GM19455 (cell line): Measurements from ENCODE around the gene SLC38A10.
A peak's percentile ranks its signal among the peaks of the same experiment; 100 is the strongest.

Experiments used
- ATAC-seq: cut with Tn5 transposase; IDR thresholded peaks from one replicate; pipeline ENCODE4 v1.9.1; 2021; ENCODE audit not compliant: unreplicated experiment

The SLC38A10 gene

DNA sequence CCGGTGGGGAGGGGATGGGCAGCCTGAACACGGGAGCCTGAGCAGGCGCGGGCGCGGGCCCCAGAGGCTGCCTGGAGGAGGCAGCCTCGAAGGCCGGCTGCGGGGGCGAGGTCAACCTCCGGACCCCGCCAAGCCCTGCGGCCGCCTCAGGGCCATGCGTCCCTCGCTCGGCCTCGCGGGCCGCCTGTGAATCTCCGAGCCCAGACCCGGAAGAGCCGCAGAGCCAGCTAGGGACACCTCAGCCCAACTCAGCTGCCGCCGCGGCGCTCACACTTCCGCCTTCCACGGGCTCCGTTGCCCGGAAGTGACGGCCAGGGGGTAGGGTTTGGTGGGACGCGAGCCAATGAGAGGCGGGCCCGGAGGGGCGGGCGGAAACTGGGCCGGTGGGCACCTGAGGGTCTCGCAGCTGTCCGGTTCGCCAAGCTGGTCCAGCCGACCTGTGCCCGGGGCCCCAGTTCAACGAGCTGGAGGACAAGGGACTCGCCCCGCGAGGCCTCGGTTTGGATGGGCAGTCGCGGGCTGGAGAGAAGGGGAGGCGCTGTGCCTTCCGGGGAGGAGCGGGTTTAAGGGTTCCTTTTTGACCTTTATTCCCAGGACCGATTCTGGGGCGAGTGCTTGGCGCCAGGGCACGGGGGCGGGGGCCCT, at the start of gene SLC38A10:
Gene SLC38A10, minus strand, starts transcription at position 277 of the 645 bp plus-strand sequence. CDS start 386 bp downstream, outside the sequence.
- ATAC-seq: peak; percentile 81

DNA sequence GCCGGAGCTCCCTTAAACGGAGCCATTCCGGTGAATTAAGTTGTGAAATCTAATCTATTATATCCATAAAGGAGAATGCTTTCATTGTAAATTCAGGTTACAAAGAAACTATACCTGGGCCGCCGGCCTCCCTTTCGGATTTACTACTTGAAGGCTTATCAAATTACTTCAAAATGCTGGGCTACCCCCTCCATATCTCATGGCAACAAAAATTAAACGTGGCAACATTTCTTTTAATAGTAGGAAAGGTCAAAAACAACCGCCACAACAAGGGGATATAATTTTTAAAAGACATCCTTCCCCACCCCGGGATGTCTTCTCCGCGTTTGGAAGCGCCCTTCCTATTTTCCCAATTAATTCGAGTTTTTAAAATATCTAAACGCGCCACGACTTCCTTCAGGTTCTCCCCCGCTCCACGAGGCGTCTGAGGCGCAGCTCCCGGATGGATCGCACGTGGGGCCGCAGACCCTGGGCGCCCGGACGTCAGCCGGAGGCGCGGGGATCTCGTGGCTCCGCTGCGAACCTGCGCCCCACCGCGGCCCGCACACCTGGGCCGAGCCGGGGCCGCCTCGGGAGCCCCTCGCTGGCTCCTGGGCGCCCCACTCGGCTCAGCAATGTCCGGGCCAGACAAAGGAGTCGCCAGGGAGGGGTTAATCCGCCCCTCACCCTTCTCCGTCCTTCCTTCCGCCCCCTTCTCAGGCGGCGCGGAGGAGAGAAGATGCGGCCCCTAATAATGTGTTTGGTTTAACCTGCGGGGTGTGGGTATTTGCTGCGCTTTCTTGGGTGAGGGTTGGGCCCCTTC, 47.4 kb upstream of the SLC38A10 start:
- ATAC-seq: no peak

DNA sequence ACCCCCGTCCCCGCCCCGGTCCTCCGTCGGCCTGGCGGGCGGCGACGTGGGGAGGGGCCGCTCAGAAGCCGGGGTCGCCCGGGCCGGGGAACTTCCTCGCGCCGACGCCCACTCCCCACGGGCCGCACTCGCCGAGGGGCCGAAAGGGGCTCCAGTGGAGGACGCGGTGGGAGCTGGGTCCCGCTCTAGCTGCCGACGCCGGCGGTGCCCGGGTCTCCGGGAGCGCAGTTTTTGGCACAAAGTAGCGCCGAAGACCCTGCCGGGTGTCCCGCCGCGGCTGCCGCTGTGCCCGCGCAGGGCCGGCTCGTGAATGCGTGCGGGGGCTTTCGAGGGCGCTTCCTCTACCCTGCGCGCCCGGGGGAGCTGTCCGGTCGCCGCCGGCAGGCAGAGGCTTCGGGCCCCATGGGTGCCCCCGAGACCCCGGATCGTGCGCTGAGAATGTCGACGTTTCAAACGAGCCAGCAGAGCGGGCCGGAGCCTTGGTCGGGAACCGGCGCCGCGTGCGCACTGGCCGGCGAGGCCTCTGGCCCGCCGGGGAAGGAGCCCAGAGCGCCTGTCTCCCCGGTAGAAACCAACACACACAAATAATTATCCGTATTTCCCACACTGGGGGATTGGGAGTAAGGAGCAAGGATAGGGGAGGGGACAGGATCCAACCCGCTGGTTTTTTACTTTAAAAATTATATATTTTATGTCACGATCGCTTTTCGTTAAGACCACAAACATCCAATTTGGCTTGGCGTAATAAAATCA, 46.6 kb upstream of the SLC38A10 start:
- no peak for ATAC-seq

DNA sequence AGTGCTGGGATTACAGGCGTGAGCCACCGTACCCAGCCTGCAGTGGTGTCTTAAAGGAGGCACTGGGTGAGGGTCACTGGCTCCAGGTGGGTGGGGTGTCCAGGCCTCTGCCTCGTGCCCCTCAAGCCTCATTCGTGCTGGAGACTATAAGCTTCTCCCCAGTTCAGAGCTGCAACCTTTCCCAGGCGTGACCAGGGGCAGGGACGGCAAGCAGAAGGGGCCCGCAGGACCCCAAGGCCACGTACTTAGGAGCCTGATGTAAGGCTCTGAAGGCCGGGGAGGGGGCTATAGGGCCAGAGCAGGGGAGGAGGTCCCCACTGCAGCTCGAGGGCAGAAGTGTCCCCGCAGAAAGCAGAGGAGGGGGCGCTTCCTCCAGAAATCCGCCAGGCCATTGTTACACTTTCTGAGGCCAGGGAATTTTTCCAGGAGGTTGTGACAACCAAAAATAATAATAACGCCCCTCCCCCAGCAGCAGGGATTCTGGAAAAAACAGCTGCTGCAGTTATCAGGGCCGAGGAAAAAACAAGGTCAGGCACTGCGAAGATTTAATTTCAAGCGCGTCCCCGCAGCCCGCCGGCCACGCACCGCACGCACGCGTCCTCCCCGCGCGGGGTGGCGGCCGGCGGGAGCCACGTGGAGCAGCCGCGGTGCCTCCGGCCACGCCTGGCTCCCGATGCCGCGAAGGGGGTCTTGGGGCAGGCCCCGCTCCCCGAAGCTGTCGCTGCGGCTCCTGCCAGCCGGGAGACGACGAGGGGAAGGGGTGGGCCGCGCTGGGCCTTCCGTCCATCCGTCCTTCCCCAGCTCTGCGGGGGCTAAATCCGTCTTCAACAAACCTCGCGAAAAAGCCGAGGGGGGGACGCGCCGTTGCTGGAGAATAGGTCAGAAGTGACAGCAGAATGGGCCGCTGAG, 45.8 kb upstream of the SLC38A10 start:
- no peak for ATAC-seq

DNA sequence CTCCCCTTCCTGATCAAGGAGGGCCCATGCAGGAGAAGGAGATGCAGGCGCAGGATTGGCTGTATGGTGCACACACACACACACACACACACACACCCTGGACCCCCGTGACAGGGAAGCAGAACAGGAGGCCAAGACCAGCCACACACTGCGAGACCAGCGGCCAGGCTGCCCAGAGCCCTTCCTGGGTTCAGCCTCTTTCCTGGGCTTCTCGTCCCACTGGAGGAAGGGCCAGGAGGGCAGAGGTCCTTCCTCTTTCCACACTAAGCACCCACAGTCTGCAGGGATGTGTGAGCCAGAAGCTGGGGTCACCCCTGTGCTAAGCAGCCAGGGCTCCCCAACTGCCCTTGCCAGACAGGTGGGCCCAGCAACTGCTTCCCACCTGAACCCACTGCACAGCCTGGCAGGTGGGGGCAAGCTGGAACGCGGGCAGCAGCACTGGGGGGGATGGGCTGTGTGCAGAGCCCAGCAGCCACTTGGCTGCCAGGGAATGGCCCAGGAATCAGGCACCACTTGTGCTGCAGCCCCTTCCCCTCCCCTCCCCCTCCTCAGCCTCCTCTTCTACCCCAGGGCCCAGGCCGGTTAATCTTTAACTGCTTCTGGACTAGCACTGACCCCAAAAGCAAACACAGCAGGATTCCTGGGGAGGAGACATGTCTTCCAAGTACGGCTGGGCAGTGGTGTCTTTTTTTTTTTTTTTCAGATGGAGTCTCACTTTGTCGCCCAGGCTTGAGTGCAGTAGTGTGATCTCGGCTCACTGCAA, 44.6 kb upstream of the SLC38A10 start:
- no peak for ATAC-seq

DNA sequence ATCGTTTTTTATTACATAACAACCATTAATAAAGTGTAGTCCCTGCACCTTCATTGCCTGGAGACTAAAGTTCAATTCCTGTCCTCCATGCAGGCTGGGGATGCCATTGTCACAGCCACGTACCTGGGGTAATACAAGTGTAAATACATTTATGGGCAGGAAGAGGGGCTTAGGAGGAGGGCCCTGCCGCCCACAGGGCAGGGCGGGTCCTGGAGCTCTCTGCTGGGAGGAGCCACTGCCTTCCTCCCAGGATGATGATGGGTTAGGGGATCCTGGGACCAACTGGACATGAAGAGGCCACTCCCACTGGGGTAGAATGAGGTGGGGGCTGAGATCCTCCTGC, 44.1 kb upstream of the SLC38A10 start:
- ATAC-seq: no peak

DNA sequence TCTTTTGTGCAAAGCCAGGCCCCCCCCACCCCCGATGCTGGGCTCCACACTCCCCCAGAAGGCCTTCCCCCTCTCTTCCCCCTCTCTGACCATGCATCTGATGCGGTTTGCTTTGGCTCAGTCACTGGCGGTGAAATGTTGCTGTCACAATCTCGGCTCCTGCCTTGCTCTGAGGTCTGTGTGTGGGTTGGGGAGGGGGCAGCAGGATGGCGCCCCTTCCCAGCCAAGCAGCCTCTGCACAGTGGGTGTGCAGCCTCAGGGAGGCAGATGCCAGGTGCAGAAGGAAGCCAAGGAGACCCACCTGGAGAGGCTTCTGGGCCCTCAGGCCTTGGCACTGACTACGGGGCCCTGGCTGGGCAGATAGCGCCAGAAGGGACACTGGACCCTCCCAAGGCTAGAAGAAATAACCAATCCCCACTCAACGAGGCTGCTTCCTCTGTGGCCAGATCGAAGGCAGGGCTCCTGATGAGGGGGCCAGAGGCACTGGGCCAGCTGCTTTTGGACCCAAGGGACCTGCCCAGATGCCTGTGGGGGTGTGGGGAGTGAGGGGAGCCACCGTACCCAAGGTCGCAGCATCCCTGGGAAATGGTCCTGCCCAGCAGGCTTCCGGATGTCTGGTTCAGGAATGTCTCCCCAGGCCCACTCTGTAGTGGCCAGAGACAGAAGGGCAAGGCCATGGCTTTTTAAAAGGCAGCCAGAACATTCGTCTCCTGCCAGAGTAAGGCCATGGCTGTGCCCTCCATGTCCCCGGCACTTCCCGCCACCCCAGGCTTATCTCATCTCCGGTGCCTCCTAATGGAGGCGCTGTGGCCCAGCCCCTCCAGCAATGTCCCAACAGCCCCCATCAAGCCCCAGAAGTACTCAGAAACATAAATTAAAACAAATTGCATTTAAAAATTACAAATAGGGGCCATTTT, 43.4 kb upstream of the SLC38A10 start:
- ATAC-seq: no peak

DNA sequence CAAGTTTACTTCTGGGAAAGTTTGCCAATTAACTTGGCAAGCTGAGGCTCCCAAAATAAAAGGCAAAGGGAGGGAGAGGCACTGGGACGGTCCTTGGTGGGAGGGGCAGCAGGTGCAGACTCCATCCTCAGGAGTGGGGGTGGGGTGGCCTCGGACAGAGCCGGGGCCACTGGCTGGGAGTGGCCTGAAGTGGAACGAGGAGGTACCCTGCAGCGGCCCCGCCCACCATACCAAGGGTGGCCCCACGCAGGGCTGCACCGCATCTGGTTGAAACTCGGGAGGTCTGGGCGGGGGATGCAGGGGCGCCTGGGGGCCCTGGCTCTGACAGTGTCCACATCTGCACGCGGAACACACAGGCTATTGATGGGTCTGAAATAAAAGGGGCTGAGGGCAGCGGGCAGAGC, 42.4 kb upstream of the SLC38A10 start:
- ATAC-seq: no peak

DNA sequence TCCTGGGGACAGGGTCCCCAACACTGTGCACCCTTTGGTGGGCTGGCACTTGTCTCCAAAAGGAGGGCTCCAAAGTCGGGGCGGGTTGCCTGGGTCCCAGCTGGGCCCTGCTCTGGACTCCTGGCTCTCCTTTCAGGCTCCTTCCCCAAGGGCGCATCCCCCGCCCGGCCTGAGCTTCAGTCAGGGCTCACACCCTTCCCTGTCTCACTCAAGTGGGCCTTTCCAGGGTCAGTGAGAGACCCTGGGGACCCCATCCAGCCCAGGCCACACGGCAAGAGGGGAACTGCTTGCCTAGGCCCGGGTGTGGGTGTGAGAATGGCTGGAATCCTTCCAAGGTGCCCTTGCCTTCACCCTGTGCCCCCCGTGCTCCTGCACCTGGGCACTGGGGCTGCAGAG, 41.8 kb upstream of the SLC38A10 start:
- ATAC-seq: no peak

DNA sequence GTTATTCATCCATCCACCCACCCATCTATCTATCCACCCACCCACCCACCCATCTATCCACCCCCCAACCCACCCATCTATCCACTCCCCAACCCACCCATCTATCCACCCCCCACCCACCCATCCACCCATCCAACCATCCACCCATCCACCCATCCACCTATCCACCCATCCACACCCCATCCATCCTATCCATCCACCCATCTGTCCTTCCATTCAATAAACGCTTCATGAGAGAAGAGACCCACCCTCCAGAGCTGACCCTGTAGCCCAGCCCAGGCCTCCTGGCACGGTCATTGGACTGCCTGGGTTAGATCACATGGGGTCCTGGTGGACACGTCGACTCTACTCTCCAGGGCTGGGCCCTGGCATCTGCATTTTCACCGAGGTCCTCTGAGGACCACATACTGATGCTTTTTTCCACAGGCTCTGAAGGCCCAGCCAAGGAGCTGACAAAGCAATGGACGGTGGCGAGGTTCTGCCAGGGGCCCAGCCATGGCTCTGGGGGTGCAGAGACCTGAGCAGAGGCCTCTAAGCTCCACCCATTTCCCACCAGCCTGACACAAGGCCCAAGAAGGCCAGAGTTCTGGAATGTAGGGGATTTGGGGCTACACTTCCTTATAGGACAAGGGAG, 41.3 kb upstream of the SLC38A10 start:
- ATAC-seq: no peak

DNA sequence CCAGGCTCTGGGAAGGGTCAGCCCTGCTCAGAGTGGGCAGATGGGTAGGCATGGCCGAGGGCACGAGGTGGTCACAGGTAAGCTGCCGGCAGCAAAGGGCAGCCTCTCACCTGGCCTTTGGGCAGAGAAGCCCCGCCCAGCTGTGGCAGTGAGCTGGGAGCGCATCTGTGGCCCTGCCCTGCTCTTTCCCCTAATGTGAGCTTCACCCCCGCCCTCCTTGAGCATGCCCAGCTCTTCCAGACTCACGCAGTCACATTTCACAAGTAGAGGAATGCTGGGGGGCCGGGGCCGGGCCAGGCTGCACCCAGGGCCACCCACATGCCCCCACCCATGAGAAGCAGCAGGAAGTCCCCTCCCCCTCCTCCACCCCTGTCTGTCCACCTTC, 40.7 kb upstream of the SLC38A10 start:
- no peak for ATAC-seq

DNA sequence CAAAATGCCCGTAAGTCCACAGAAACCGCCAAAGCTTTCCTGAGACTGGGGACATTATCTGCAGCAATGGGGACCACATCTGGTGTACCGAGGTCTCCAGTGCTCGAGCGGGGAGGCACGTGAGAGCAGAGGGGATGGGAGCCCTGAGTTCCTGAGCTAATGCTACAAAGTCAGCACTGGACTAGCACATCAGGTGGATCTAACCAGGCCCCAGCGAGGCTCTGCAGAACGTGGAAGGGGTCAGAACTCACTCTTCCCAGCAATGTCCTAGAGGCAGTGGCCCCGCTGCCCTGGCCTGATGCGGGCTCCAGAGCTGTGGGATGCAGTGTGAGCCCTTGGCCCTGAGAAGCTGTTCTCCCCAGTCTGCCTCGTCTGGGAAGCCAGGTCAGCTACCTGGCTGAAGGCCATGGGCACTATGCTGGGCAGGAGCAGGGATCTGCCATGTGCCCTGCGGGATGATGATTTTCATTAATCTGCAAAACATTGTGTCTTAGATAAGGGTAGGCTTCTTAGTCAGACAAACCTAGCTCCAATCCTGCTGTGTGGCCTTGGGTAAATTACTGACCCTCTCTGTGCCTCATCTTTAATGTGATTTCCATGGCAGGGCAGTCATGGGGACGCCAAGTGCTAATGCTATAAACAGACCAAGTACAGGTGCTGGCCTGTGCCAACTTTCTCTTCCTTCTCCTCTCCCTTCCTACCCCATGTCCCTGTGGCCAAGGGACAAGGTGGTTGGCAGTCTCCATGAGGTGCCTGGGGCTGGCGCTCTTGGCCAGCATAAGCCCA, 40.1 kb upstream of the SLC38A10 start:
- ATAC-seq: no peak

DNA sequence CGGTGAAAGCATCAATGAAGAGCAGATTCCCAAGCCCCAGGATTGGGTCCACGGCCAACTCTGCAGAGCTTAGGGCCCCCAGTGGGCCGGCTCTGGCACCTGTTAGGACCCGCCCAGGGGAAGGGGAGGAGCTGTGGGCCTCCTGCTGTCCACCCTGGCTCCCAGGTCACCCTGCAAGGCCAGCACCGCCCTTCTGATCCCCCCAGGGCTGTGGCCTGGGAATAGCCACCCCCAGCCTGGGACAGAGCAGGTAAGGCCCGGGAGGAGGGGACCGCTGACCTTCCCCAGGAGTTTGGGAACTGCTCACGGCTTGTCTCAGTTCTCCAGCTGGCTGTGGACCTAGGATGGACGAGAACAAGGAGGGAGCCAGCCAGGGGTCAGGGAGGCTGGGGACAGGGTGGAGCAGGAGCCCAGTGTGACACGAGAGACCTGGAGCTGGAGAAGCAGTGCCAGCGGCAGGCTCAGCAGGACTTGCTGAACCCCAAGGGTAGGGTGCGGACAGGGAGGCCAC, 39.3 kb upstream of the SLC38A10 start:
- no peak for ATAC-seq

DNA sequence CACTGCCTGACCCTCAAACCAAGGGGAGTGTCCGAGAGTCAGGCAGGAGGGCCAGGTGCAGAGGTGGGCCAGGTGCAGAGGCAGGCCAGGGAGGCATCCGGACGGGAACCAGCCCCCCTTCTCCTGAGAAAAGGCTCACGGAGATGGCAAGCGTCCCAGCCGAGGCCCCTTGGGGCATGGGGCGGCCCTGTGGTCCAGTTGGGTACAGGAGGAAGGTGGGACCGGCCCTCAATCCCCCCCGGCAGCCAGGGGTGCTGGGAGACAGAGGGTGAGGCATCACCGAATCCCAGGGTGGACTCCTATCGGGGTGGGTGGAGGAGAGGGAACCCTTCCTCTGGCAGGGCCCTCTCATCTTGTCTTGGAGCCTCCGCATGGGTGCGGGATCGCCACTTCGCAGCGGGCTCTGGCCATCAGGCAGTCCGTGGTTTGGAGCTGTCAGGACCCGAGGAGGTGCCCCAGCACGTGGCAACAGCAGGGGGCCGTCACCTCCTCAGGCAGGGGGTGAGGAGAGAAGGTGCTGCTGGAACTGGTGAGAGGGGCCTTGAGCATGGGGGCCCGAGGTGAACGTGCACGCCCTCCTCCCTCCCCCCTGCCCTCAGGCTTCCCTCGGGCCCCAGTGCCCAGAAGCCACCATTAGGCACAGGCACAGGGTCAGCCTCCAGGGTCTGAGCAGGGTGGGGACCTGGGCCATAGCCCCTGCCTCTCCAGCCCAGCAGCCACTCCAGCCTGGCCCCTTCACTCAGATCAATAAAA, 38.7 kb upstream of the SLC38A10 start:
- ATAC-seq: no peak

DNA sequence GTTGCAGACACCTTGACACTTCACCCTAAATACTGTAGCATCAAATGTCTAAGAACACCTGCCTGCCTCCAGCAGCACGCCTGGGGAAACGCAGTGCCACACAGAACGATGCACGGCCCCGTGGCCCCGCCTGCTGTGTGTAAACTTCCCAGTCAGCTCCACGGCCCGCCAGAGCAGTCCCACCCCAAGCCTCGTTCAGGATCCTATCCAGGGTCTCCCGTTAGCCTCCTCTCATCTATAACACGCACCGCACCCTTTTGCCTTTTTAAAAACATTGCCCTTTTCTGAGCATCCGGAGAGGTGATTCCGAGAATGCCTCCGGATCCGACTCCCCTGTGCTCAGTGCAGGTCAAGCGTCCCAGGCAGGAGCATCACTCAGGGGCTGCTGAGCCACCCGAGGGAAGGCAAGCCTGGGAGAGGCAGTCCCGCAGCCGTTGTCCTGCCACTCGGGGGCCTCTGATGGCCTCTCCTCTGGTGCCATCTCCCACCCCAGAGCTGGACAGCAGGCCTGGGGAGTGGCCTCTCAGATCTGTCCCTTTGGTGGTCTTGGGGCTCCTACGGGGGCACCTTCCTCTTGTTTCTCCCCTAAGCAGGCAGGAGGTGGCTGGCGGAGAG, 37.9 kb upstream of the SLC38A10 start:
- ATAC-seq: no peak

DNA sequence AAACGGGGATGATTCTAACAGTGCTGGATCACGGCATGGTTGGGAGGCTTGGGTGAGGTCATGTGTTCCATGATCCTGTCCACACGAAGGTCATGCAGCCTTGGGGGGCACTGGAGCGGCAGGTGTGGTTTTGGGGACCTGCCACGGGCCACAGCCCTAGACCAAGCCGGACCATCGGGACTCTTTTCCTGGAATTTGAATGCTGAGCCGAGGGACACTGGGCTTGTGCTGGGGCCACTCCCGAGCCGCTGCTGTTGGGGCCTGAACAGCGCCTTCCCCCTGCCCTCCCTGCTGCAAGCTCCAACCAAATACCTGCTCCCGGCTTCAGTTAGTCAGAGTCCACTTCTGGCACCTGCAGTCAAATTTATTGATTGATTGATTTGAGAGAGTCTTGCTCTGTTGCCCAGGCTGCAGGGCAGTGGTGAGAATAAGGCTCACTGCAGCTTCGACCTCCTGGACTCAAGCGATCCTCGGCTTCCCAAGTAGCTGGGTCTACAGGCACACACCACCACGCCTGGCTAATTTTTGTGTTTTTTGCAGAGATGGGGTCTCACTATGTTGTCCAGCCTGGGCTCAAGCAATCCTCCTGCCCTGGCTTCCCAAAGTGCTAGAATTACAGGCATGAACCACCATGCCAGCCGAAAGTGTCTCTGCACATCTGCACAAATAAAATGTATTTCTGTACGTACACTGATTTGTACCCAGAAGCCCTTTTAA, 37.2 kb upstream of the SLC38A10 start:
- ATAC-seq: no peak
